Measurements from ENCODE around the gene OTUD3. TPM values are rescaled to one million over a fixed set of nuclear protein-coding genes. Genes with fewer than 3 reads are reported as not detected.

Gene OTUD3
- total and polyA plus RNA-seq, 2 of the 4 experiments (the other 2 are of a cell fraction): 2.9 to 3.1 TPM

GRCh38 chr1:19946971-19947370 is 64.8 kb downstream of the OTUD3 start:
- dilution Hi-C loops (cut with HindIII; ENCODE audit: low sequenced_read_pairs, unreplicated experiment) (no loop called here), in situ Hi-C loops (cut with MboI; ENCODE audit: low sequenced_read_pairs) (no loop called here), intact Hi-C loops (cut with micrococcal nuclease) (no loop called here)
- no peak overlapping the region for H2BK20ac ChIP-seq (ENCODE audit: low read depth, low read length)
- no peak overlapping the region for H2BK5ac ChIP-seq (ENCODE audit: low read depth, low read length, poor library complexity, severe bottlenecking)
- H3K9me3 ChIP-seq (ENCODE audit: control insufficient read depth, insufficient read depth, low read length): no peaks in the 10 kb centered on the region
- H4K91ac ChIP-seq (ENCODE audit: insufficient read depth, low read depth, low read length): no peak overlapping the region
- H2BK15ac ChIP-seq (ENCODE audit: low read depth, low read length): no peak overlapping the region
- H3K4me3 ChIP-seq (ENCODE audit: insufficient read depth, low read depth, low read length): no peak overlapping the region
- DNase-seq (no peak), ATAC-seq (ENCODE audit: low read depth) (no peak)
- no peak overlapping the region for H3K4me2 ChIP-seq (ENCODE audit: low read depth, low read length)
- H4K20me1 ChIP-seq (ENCODE audit: insufficient read depth, low read length): no peaks in the 10 kb centered on the region
- WGBS, 2 experiments (ENCODE audit: extremely low coverage in 2 of 2, insufficient read length in 1 of 2): no CpG with 5 or more reads among the region's 3 CpGs
- H3K27ac ChIP-seq (ENCODE audit: insufficient read depth, low read length): no peak overlapping the region
- no peak overlapping the region for H2AK9ac ChIP-seq (replicated peaks; ENCODE audit: low read depth, low read length, poor library complexity)
- ChIA-PET POLR2A (ENCODE audit: unreplicated experiment) (no interaction called here), CTCF (interaction anchor here (0.6 kb wide), 1 partner anchor 162 kb away, joined by 5 read pairs; no protein-coding TSS in a partner anchor)
- no peaks in the 10 kb centered on the region for H3K36me3 ChIP-seq (ENCODE audit: control insufficient read depth, insufficient read depth, low read length)
- H3K9me1 ChIP-seq (ENCODE audit: insufficient read depth, low read length): no peaks in the 10 kb centered on the region
- H3K79me1 ChIP-seq (ENCODE audit: low read depth in 1 of 2, low read length in 2 of 2): no peaks in the 10 kb centered on the region
- no peak overlapping the region for H3K23ac ChIP-seq (ENCODE audit: low read depth, low read length)
- no peak overlapping the region for H2BK120ac ChIP-seq (ENCODE audit: low read depth, low read length)
- no peak overlapping the region for H3K18ac ChIP-seq (ENCODE audit: low read depth, low read length)
- TF ChIP-seq CEBPB (IDR thresholded peaks at IDR 0.05; ENCODE audit: low read depth, low read length) (no peak), CTCF (conservative IDR thresholded peaks at IDR 0.05; ENCODE audit: low read depth, low read length) (no peak), USF2 (IDR thresholded peaks at IDR 0.05; ENCODE audit: low read depth, low read length) (no peak), RAD21 (IDR thresholded peaks at IDR 0.05; ENCODE audit: low read length) (no peak), NFE2L2 (IDR thresholded peaks at IDR 0.05; ENCODE audit: low read depth, low read length) (no peak), ELK1 (IDR thresholded peaks at IDR 0.05; ENCODE audit: borderline replicate concordance, low read depth, low read length) (no peak), BHLHE40 (IDR thresholded peaks at IDR 0.05; ENCODE audit: low read depth, low read length) (no peak), RFX5 (IDR thresholded peaks at IDR 0.05; ENCODE audit: low read depth, low read length) (no peak), FOS (IDR thresholded peaks at IDR 0.05; ENCODE audit: low read depth, low read length) (no peak), RCOR1 (IDR thresholded peaks at IDR 0.05; ENCODE audit: insufficient replicate concordance, low read length) (no peak), POLR2A (IDR thresholded peaks at IDR 0.05; ENCODE audit: low read depth, low read length) (no peak), CHD1 (IDR thresholded peaks at IDR 0.05; ENCODE audit: low read depth, low read length) (no peak), MXI1 (IDR thresholded peaks at IDR 0.05; ENCODE audit: borderline replicate concordance, low read depth, low read length) (no peak), MAFK (IDR thresholded peaks at IDR 0.05; ENCODE audit: low read depth, low read length) (no peak), MAZ (IDR thresholded peaks at IDR 0.05; ENCODE audit: borderline replicate concordance, low read depth, low read length) (no peak)
- no peak overlapping the region for H4K5ac ChIP-seq (ENCODE audit: low read depth, low read length)
- H3K9ac ChIP-seq (ENCODE audit: low read depth, low read length): no peak overlapping the region
- H3K14ac ChIP-seq (replicated peaks; ENCODE audit: low read depth, low read length): no peak overlapping the region
- no peak overlapping the region for H3K56ac ChIP-seq (ENCODE audit: extremely low read depth, insufficient read depth, low read length)
- peaks cover 12% of the 10 kb centered on the region for H3K27me3 ChIP-seq (ENCODE audit: control insufficient read depth, insufficient read depth, low read length)
- no peaks in the 10 kb centered on the region for H3K4me1 ChIP-seq (ENCODE audit: control insufficient read depth, insufficient read depth, low read length)
- H2AK5ac ChIP-seq (ENCODE audit: low read depth, low read length): no peak overlapping the region
- no peak overlapping the region for H3K4ac ChIP-seq (ENCODE audit: low read depth, low read length)
- no peak overlapping the region for H4K8ac ChIP-seq (ENCODE audit: low read depth in 2 of 2, low read length in 2 of 2)
- no TSS peak for BruUV-seq (replicated peaks)
- no peak overlapping the region for H2AFZ ChIP-seq (replicated peaks; ENCODE audit: low read length, poor library complexity)

Measured in IMR-90 (cell line).